Measurements from ENCODE around the gene MOSPD2. TPM values are rescaled to one million over a fixed set of nuclear protein-coding genes. Genes with fewer than 3 reads are reported as not detected.

The MOSPD2 gene
- total and polyA plus RNA-seq, 2 of the 8 experiments (the other 6 are each of a cell fraction or from before 2014, with no cell fraction given) = 4.5 to 12.1 TPM

GRCh38 chrX:14941301-14941700 lies 68.1 kb downstream of the MOSPD2 start (continued):
- TF ChIP-seq CHD7 (IDR thresholded peaks at IDR 0.05; ENCODE audit: insufficient replicate concordance, low read length) = no peak
- no peak for TF ChIP-seq BRCA1 (IDR thresholded peaks at IDR 0.05; ENCODE audit: low read depth, low read length)
- TF ChIP-seq CTBP2 (IDR thresholded peaks at IDR 0.05; ENCODE audit: borderline replicate concordance, insufficient read depth, insufficient read length, low read length) = no peak
- no peak for TF ChIP-seq CHD2 (IDR thresholded peaks at IDR 0.05; ENCODE audit: low read length)
- TF ChIP-seq SIX5 (IDR thresholded peaks at IDR 0.05; ENCODE audit: low read depth, low read length) = no peak
- TF ChIP-seq E2F6 (IDR thresholded peaks at IDR 0.05) = no peak
- TF ChIP-seq PHF8 (conservative IDR thresholded peaks at IDR 0.05; ENCODE audit: low read depth, low read length) = no peak
- TF ChIP-seq KDM5A (IDR thresholded peaks at IDR 0.05; ENCODE audit: low read length) = no peak
- no peak for TF ChIP-seq RXRA (IDR thresholded peaks at IDR 0.05; ENCODE audit: insufficient read depth, low read depth, low read length)
- TF ChIP-seq HDAC6 (IDR thresholded peaks at IDR 0.05; ENCODE audit: low read depth, low read length) = no peak
- TF ChIP-seq CEBPB (IDR thresholded peaks at IDR 0.05; ENCODE audit: low read depth, low read length) = no peak

Data from H1 (cell line).